ENCODE data around the gene MEN1.

MEN1 gene

GRCh38 chr11:64800303-64801157, 9.8 kb downstream of the MEN1 start:
- DNase-seq = no peak

GRCh38 chr11:64799623-64800302, 10.6 kb downstream of the MEN1 start:
- DNase-seq = no peak

GRCh38 chr11:64799256-64799622, 11.1 kb downstream of the MEN1 start:
- DNase-seq = no peak

- DNase-seq = no peak
These were observed 13.4 kb downstream of the MEN1 start for GRCh38 chr11:64796757-64797541.

GRCh38 chr11:64796047-64796756, 14.1 kb downstream of the MEN1 start:
- no peak for DNase-seq

- no peak for DNase-seq
These were observed 15.8 kb downstream of the MEN1 start for GRCh38 chr11:64794526-64794925.

- no peak for DNase-seq
These were observed 16.8 kb downstream of the MEN1 start for GRCh38 chr11:64793271-64794160.

GRCh38 chr11:64792482-64792881, 17.9 kb downstream of the MEN1 start:
- DNase-seq = no peak

GRCh38 chr11:64791781-64792291, 18.5 kb downstream of the MEN1 start:
- DNase-seq = no peak

GRCh38 chr11:64790205-64791095, 19.9 kb downstream of the MEN1 start:
- DNase-seq = no peak

- no peak for DNase-seq
These were observed 20.8 kb downstream of the MEN1 start for GRCh38 chr11:64789331-64790204.

- DNase-seq = no peak
These were observed 21.8 kb downstream of the MEN1 start for GRCh38 chr11:64788321-64789215.

- DNase-seq = peak in 1 of 2 experiments; percentile 21
These were observed 22.6 kb downstream of the MEN1 start for GRCh38 chr11:64787526-64788320.

GRCh38 chr11:64786308-64786707, 24.0 kb downstream of the MEN1 start:
- no peak for DNase-seq

- no peak for DNase-seq
These were observed 25.4 kb downstream of the MEN1 start for GRCh38 chr11:64784813-64785581.

- DNase-seq = peak; percentile 100
These were observed 31.7 kb downstream of the MEN1 start, which contains the start of gene SF1 for GRCh38 chr11:64778473-64779298. TSS of gene SF1 (minus strand) at chr11:64778542. CDS start at chr11:64778392, 150 bp downstream.

Data from NCI-H1930 (cell line).